HL-60 (cell line): ENCODE results near the gene LRRC1.

Experiments used
- DNase-seq, 2 experiments: peaks; one replicate each; pipeline ENCODE4 v3.0.0-alpha.2; 2010 to 2020; ENCODE audit warnings: low read depth in 1 of 2, low spot score in 1 of 2
- H3K27ac ChIP-seq: fragments of 250-450 bp; sonication (Bioruptor Pico); replicated peaks from 2 replicates; pipeline ENCODE4 v1.5.1; 2020; ENCODE audit warnings: mild to moderate bottlenecking, moderate library complexity
- H3K27me3 ChIP-seq: fragments of 250-450 bp; sonication (Bioruptor Pico); 2 replicates; pipeline ENCODE4 v1.5.1; 2021; ENCODE audit warnings: mild to moderate bottlenecking, moderate library complexity; ENCODE audit not compliant: insufficient read depth, poor library complexity, severe bottlenecking
- H3K4me3 ChIP-seq: replicated peaks from 2 replicates; pipeline ENCODE4 v1.5.1; 2011; ENCODE audit warnings: mild to moderate bottlenecking, control low read depth, low read length; ENCODE audit not compliant: insufficient read depth
- CTCF ChIP-seq: IDR thresholded peaks from one replicate; pipeline ENCODE4 v1.5.1; 2011; ENCODE audit warnings: low read length, control low read depth, inconsistent platforms; ENCODE audit not compliant: insufficient read depth
- GABPA ChIP-seq: IDR thresholded peaks from 2 replicates; pipeline ENCODE4 v1.6.1; 2012; ENCODE audit warnings: low read depth
- POLR2AphosphoS5 ChIP-seq: IDR thresholded peaks from 2 replicates; pipeline ENCODE4 v1.6.1; 2012; ENCODE audit warnings: low read depth
- REST ChIP-seq: IDR thresholded peaks from 2 replicates; pipeline ENCODE4 v1.6.1; 2012; ENCODE audit warnings: low read depth; ENCODE audit not compliant: insufficient replicate concordance
- SPI1 ChIP-seq: IDR thresholded peaks from 2 replicates; pipeline ENCODE4 v1.6.1; 2012; ENCODE audit warnings: low read depth, mild to moderate bottlenecking, borderline replicate concordance

The LRRC1 gene

GRCh38 chr6:53889365-53889764, 94.6 kb downstream of the LRRC1 start:
- TF ChIP-seq SPI1: no peak
- TF ChIP-seq REST: no peak
- TF ChIP-seq GABPA: no peak
- TF ChIP-seq CTCF: no peak
- TF ChIP-seq POLR2AphosphoS5: no peak
- DNase-seq: no peak
- no peaks in the 10 kb centered on the region for H3K27me3 ChIP-seq
- no peak overlapping the region for H3K4me3 ChIP-seq
- H3K27ac ChIP-seq: no peak overlapping the region

DNA sequence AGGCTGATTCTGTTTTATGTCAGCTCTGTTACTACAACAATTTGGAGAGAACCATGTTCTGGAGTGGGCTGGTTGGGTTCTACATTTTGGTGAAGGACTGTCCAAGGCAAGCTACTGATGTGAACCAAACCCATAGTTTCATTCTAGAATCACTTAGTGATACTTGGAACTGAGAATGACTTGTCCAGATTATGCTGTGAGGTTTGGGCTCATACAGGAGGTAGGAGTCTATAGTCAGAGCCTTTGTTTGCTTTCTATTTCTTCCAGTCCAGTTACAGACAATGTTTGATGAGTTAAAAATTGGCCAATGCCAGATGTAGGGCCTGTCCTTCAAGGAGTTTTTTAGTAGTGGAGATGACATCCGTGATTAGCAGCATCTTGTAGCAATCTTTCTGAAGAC, 97.9 kb downstream of the LRRC1 start:
- Histone ChIP-seq H3K4me3 (no peak overlapping the region), H3K27ac (no peak overlapping the region), H3K27me3 (no peaks in the 10 kb centered on the region)
- DNase-seq: no peak
- TF ChIP-seq SPI1 (no peak), REST (no peak), POLR2AphosphoS5 (no peak), GABPA (no peak)

DNA sequence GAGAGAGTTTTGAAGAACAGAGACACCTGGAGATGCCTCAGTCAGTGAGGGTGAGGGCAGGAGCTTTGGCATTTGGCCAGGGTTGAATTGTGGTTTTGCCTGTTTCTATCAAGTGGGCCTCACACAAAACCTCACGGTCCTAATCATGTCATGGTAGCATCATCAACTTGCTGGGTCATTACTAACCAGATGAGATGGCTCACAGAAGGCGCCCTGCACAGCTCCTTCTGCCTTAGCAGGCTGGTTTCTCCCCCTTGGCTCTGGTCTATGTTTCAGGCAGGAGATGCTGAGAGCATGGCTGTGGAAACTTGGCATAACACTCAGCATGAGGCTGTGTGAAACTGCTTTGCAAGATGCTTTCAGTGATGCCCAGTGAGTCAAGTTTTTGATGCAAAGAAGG, 99.3 kb downstream of the LRRC1 start:
- H3K27ac ChIP-seq: no peak overlapping the region
- no peak overlapping the region for H3K4me3 ChIP-seq
- no peaks in the 10 kb centered on the region for H3K27me3 ChIP-seq
- TF ChIP-seq GABPA (no peak), SPI1 (no peak), POLR2AphosphoS5 (no peak), CTCF (no peak), REST (no peak)
- DNase-seq: peak in 1 of 2 experiments; percentile 4

DNA sequence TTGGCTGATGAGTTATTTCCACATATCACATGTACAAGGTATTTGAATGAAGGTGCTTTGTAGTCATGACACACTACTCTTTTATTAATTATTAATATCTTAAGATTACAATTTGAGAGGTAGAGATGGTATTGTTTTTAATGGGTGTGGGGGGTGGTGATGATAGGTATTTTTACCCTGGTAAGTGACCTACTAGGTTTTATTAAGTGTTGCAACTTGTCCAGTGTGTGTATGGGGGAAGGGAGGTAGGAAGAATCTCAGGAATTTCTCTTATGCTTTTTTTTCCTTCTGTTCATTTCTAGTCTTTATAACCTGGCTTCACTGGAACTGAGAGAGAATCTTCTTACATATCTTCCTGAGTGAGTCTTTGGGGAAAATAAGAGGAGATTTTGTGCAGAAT, 101.4 kb downstream of the LRRC1 start:
- H3K27ac ChIP-seq: no peak overlapping the region
- TF ChIP-seq REST (no peak), SPI1 (no peak), POLR2AphosphoS5 (no peak), CTCF (no peak), GABPA (no peak)
- no peak overlapping the region for H3K4me3 ChIP-seq
- no peak for DNase-seq
- no peaks in the 10 kb centered on the region for H3K27me3 ChIP-seq
